H9 (cell line): ENCODE results near the gene CFI. TPM values are rescaled to one million over a fixed set of nuclear protein-coding genes. Genes with fewer than 3 reads are reported as not detected.
A peak's percentile ranks its signal among the peaks of the same experiment; 100 is the strongest.

Experiments used
- DNase-seq: peaks from one replicate; pipeline ENCODE4 v3.0.0-alpha.2; 2017
- H2AFZ ChIP-seq: one replicate; pipeline ENCODE4 v1.6.1; 2013; ENCODE audit warnings: mild to moderate bottlenecking, low read length, control low read depth, moderate library complexity
- H2AK5ac ChIP-seq: 2 replicates; pipeline ENCODE4 v1.6.1; 2013; ENCODE audit warnings: low read length, control low read depth, mixed read lengths; ENCODE audit not compliant: insufficient read length
- H2BK120ac ChIP-seq: one replicate; pipeline ENCODE4 v1.6.1; 2013; ENCODE audit warnings: low read depth, mild to moderate bottlenecking, low read length, control low read depth, inconsistent platforms; ENCODE audit not compliant: poor library complexity, severe bottlenecking
- H2BK12ac ChIP-seq: 2 replicates; pipeline ENCODE4 v1.6.1; 2013; ENCODE audit warnings: low read length, control low read depth, mixed read lengths, low read depth; ENCODE audit not compliant: insufficient read length
- H2BK15ac ChIP-seq: 2 replicates; pipeline ENCODE4 v1.6.1; 2013; ENCODE audit warnings: low read depth, low read length, control low read depth
- H2BK20ac ChIP-seq: one replicate; pipeline ENCODE4 v1.6.1; 2013; ENCODE audit warnings: low read depth, mild to moderate bottlenecking, low read length, control low read depth, inconsistent platforms; ENCODE audit not compliant: poor library complexity, severe bottlenecking
- H2BK5ac ChIP-seq: 2 replicates; pipeline ENCODE4 v1.6.1; 2013; ENCODE audit warnings: low read length, control low read depth, mixed read lengths; ENCODE audit not compliant: insufficient read length
- H3K14ac ChIP-seq: 2 replicates; pipeline ENCODE4 v1.6.1; 2013; ENCODE audit warnings: low read length, control low read depth; ENCODE audit not compliant: insufficient read depth
- H3K18ac ChIP-seq: 2 replicates; pipeline ENCODE4 v1.6.1; 2013; ENCODE audit warnings: low read depth, mild to moderate bottlenecking, mixed read lengths, low read length, control low read depth; ENCODE audit not compliant: insufficient read length
- H3K23ac ChIP-seq: 2 replicates; pipeline ENCODE4 v1.6.1; 2013; ENCODE audit warnings: low read length, control low read depth, mixed read lengths, low read depth; ENCODE audit not compliant: insufficient read length
- H3K23me2 ChIP-seq: 2 replicates; pipeline ENCODE4 v1.6.1; 2013; ENCODE audit warnings: low read depth, mild to moderate bottlenecking, mixed read lengths, low read length, control low read depth; ENCODE audit not compliant: insufficient read length, poor library complexity, severe bottlenecking
- H3K27ac ChIP-seq: 2 replicates; pipeline ENCODE4 v1.5.1; 2013; ENCODE audit warnings: low read length, control low read depth, mixed read lengths, low read depth; ENCODE audit not compliant: insufficient read length
- H3K27me3 ChIP-seq: 2 replicates; pipeline ENCODE4 v1.6.1; 2013; ENCODE audit warnings: low read length, control low read depth, inconsistent platforms; ENCODE audit not compliant: insufficient read depth
- H3K4ac ChIP-seq: 2 replicates; pipeline ENCODE4 v1.6.1; 2013; ENCODE audit warnings: low read depth, mild to moderate bottlenecking, control low read depth, inconsistent platforms, low read length, moderate library complexity
- H3K4me1 ChIP-seq: 2 replicates; pipeline ENCODE4 v1.6.1; 2013; ENCODE audit warnings: low read length, control low read depth, inconsistent platforms; ENCODE audit not compliant: insufficient read depth
- H3K4me2 ChIP-seq: 2 replicates; pipeline ENCODE4 v1.6.1; 2013; ENCODE audit warnings: low read length, control low read depth, mixed read lengths; ENCODE audit not compliant: insufficient read length, insufficient read depth
- H3K56ac ChIP-seq: 2 replicates; pipeline ENCODE4 v1.6.1; 2013; ENCODE audit warnings: low read depth, mild to moderate bottlenecking, mixed read lengths, low read length, control low read depth; ENCODE audit not compliant: insufficient read length
- H3K79me1 ChIP-seq: 2 replicates; pipeline ENCODE4 v1.6.1; 2013; ENCODE audit warnings: low read depth, mild to moderate bottlenecking, moderate library complexity, low read length, control low read depth, inconsistent platforms; ENCODE audit not compliant: insufficient read depth, poor library complexity, severe bottlenecking
- H3K79me2 ChIP-seq: 2 replicates; pipeline ENCODE4 v1.6.1; 2013; ENCODE audit warnings: low read length, control low read depth, inconsistent platforms; ENCODE audit not compliant: insufficient read depth
- H3K9ac ChIP-seq: 2 replicates; pipeline ENCODE4 v1.6.1; 2013; ENCODE audit warnings: low read length, control low read depth, mixed read lengths; ENCODE audit not compliant: insufficient read length; ENCODE audit errors: extremely low read depth
- H3K9me3 ChIP-seq: one replicate; pipeline ENCODE4 v1.6.1; 2013; ENCODE audit warnings: low read depth, low read length, inconsistent platforms; ENCODE audit not compliant: control insufficient read depth
- H3T11ph ChIP-seq: one replicate; pipeline ENCODE4 v1.6.1; 2013; ENCODE audit warnings: mild to moderate bottlenecking, low read length, control low read depth, inconsistent platforms
- H4K20me1 ChIP-seq: one replicate; pipeline ENCODE4 v1.6.1; 2013; ENCODE audit not compliant: control insufficient read depth, insufficient read length, insufficient read depth
- H4K5ac ChIP-seq: 2 replicates; pipeline ENCODE4 v1.6.1; 2013; ENCODE audit warnings: low read depth, mild to moderate bottlenecking, mixed read lengths, low read length, control low read depth; ENCODE audit not compliant: insufficient read length
- H4K8ac ChIP-seq: replicated peaks from 2 replicates; pipeline ENCODE4 v1.6.1; 2013; ENCODE audit warnings: low read length, control low read depth, mixed read lengths, low read depth; ENCODE audit not compliant: insufficient read length
- H4K91ac ChIP-seq: 2 replicates; pipeline ENCODE4 v1.6.1; 2013; ENCODE audit warnings: low read depth, mild to moderate bottlenecking, moderate library complexity, mixed read lengths, low read length, control low read depth; ENCODE audit not compliant: insufficient read length
- H3K27ac Mint-ChIP-seq, 3 experiments: 2 replicates in 2 of 3; 3 replicates in 1 of 3; pipeline ENCODE4 v1.8.0; 2020 to 2021; ENCODE audit warnings: mixed read lengths in 3 of 3, mild to moderate bottlenecking in 1 of 3, moderate library complexity in 1 of 3
- H3K27me3 Mint-ChIP-seq: 2 replicates; pipeline ENCODE4 v1.8.0; 2021; ENCODE audit warnings: low read depth, mild to moderate bottlenecking, moderate library complexity, mixed read lengths
- H3K36me3 Mint-ChIP-seq, 3 experiments: 2 replicates in 2 of 3; 3 replicates in 1 of 3; pipeline ENCODE4 v1.8.0; 2020 to 2021; ENCODE audit warnings: low read depth in 3 of 3, mixed read lengths in 3 of 3; ENCODE audit not compliant: insufficient read depth in 1 of 3
- H3K4me1 Mint-ChIP-seq, 2 experiments: 2 replicates each; pipeline ENCODE4 v1.8.0; 2020; ENCODE audit warnings: mixed read lengths in 2 of 2
- H3K4me3 Mint-ChIP-seq, 2 experiments: 2 replicates in 1 of 2; 3 replicates in 1 of 2; pipeline ENCODE4 v1.8.0; 2020 to 2021; ENCODE audit warnings: mild to moderate bottlenecking in 2 of 2, mixed read lengths in 2 of 2, moderate library complexity in 1 of 2
- H3K9me3 Mint-ChIP-seq, 2 experiments: 2 replicates in 1 of 2; 3 replicates in 1 of 2; pipeline ENCODE4 v1.8.0; 2020; ENCODE audit warnings: mild to moderate bottlenecking in 2 of 2, mixed read lengths in 2 of 2, moderate library complexity in 1 of 2
- WGBS: extraction: QIAGEN DNeasy Blood & Tissue Kit; methylation state at CpG from one replicate; pipeline ENCODE4 v1.1.7; 2013; ENCODE audit warnings: missing lambda C conversion rate, low lambda C conversion rate, mixed read lengths; ENCODE audit not compliant: insufficient read length; ENCODE audit errors: extremely low coverage; 5-methylcytosine and 5-hydroxymethylcytosine counted together
- total RNA-seq: library from RNA; stranded (reverse); gene quantifications from 2 replicates; pipeline ENCODE4 v1.2.1, GENCODE V29; 2021
- TF ChIP-seq, protein P1 (sequence below): fragments of 200-600 bp; sonication (generic); conservative IDR thresholded peaks from 3 replicates; pipeline ENCODE4 v1.8.0; 2021; ENCODE audit warnings: antibody characterized with exemption, mild to moderate bottlenecking

CFI gene
- total RNA-seq, 1 experiment from 2014 or later = not detected

DNA sequence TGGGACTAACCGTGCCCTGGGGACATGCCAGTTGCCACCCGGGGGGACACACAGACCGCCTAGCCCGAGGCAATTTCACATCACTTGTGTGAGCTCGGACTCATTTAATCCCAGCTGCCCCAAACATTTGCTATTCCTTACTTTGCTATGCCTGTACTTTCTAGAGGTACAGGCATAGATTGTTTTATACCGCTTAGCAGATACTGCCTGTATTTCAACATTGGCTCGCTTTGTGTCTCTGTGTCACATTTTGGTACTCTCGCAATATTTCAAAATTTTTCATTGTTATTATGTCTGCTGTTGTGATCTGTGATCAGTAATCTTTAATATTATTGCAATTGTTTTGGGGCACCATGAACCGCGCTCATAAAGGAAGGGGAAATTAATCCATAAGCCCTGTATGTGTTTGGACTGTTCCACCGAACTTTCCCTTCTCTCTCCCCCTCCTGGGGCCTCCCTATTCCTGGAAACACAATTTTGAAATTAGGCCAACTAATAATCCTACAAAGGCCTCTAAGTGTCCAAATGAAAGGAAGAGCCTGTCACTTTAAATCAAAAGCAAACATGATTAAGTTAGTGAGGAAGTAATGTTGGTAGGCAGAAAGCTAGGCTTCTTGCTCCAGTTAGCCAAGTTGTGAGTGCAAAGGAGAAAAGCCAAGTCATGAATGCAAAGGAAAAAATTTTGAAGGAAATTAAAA, 98.0 kb downstream of the CFI start:
- Histone ChIP-seq H3K4ac (no peak overlapping the region), H4K91ac (no peak overlapping the region), H2AK5ac (no peak overlapping the region), H3K23ac (no peak overlapping the region), H3K14ac (peak overlapping the region; percentile 27; the same call in 1 of the 2 replicates), H3K4me2 (peak overlapping the region; percentile 39), H3K56ac (no peak overlapping the region), H3K79me1 (no peaks in the 10 kb centered on the region), H2BK15ac (no peak overlapping the region), H3K9ac (peak overlapping the region; percentile 12), H3T11ph (no peak overlapping the region), H3K27me3 (no peaks in the 10 kb centered on the region), H3K79me2 (no peaks in the 10 kb centered on the region), H3K18ac (no peak overlapping the region), H3K23me2 (peaks cover 15% of the 10 kb centered on the region), H2BK12ac (no peak overlapping the region), H3K27ac (no peak overlapping the region), H4K20me1 (no peaks in the 10 kb centered on the region), H3K4me1 (no peaks in the 10 kb centered on the region; the same call in 1 of the 2 replicates), H4K5ac (no peak overlapping the region), H2BK5ac (no peak overlapping the region), H2BK120ac (no peak overlapping the region), H2AFZ (no peak overlapping the region), H3K9me3 (no peaks in the 10 kb centered on the region), H2BK20ac (no peak overlapping the region), H4K8ac (no peak overlapping the region)
- H3K4me3 Mint-ChIP-seq = peak overlapping the region; percentile 89 to 91
- TF ChIP-seq, protein P1, sequence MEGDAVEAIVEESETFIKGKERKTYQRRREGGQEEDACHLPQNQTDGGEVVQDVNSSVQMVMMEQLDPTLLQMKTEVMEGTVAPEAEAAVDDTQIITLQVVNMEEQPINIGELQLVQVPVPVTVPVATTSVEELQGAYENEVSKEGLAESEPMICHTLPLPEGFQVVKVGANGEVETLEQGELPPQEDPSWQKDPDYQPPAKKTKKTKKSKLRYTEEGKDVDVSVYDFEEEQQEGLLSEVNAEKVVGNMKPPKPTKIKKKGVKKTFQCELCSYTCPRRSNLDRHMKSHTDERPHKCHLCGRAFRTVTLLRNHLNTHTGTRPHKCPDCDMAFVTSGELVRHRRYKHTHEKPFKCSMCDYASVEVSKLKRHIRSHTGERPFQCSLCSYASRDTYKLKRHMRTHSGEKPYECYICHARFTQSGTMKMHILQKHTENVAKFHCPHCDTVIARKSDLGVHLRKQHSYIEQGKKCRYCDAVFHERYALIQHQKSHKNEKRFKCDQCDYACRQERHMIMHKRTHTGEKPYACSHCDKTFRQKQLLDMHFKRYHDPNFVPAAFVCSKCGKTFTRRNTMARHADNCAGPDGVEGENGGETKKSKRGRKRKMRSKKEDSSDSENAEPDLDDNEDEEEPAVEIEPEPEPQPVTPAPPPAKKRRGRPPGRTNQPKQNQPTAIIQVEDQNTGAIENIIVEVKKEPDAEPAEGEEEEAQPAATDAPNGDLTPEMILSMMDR = no peak
- DNase-seq = no peak
- WGBS = no CpG with 5 or more reads among the region's 11 CpGs
- peak overlapping the region in 2 of 3 experiments; percentile 38 to 79; a peak in 4 of 7 replicates for H3K27ac Mint-ChIP-seq
- H3K9me3 Mint-ChIP-seq = 0 out of 5 replicates have a peak, but pooled peaks cover 0 to 2% of the 10 kb centered on the region in 2 experiments
- no peaks in the 10 kb centered on the region; the same call in 1 of the 2 replicates for H3K27me3 Mint-ChIP-seq
- H3K4me1 Mint-ChIP-seq = peaks cover 18 to 23% of the 10 kb centered on the region in 2 experiments
- H3K36me3 Mint-ChIP-seq = peaks cover 3 to 8% (median 5%) of the 10 kb centered on the region in 3 experiments; a peak in 4 of 7 replicates
